Activated CD8-positive, alpha-beta memory T cell treated with anti-CD3 and anti-CD28 coated beads, Interleukin-2, amount 50 U/mL, for 48 hours (primary cell): ENCODE measurements around the gene DAAM2.

Source experiments
- DNase-seq: peaks from one replicate; pipeline ENCODE4 v3.0.0-alpha.2; 2020

The DAAM2 gene

GRCh38 chr6:39790772-39791171, 1.4 kb upstream of the DAAM2 start:
- no peak for DNase-seq

DNA sequence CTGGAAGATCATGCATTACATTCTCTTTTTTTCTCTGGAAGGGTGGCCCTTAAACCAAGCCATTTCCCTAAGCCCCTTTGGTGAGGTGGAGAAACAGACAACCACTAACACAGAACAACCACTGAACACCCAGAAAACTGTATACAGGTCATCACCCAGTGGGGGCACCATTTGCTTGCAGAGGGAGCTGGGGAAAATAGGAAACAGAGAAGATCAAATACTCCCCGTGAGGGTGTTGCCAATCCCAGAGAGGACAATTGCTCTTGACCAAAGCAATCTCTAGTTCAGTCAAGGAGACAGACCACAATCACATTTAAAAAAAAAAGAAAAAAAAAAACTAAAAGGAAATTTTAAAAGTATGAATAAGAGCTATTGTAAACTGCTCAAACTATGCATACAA, 865 bp upstream of the DAAM2 start:
- no peak for DNase-seq

GRCh38 chr6:39792540-39793450, 619 bp downstream of the DAAM2 start:
- DNase-seq: no peak

DNA sequence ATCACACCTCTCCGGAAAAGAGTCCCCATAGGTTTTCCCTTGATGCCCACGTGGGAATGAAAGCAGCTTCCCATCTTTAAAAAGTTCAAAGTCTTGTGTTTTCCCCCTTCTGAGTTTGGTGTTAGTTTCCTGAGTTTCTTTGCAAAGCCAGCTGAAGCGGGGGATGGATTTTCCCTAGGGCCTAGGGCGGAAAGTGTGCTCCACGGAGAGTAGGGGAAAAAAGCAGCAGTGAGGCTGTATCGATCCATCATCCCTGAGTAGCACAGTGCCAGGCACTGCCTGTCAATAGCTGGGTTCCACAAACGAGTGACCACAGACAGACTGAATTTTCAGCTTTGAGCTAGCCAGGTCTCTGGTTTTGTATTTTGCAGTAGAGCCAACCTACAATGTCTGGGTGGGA, 1.3 kb downstream of the DAAM2 start:
- DNase-seq: no peak

DNA sequence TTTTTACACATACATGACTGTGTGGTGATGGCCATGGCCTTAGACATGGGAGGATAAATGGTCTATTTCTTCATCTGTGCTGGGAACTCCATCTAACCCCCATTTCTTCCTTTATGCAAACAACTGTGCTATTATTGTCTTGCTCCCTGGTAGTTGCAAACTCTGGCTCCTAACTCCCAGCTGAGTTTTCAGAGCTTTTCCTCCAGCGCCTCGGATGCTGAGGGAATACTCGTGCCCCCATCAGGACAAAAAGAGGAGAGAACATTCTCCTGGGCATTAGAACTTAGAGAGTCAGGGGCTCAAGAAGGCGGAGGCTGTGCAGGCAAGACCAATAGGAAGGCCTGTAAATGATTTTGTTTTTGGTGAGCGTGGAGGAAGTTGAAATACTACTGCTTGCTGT, 2.1 kb downstream of the DAAM2 start:
- DNase-seq: no peak

- DNase-seq: no peak
These were observed 5.6 kb downstream of the DAAM2 start for GRCh38 chr6:39797751-39798150.

DNA sequence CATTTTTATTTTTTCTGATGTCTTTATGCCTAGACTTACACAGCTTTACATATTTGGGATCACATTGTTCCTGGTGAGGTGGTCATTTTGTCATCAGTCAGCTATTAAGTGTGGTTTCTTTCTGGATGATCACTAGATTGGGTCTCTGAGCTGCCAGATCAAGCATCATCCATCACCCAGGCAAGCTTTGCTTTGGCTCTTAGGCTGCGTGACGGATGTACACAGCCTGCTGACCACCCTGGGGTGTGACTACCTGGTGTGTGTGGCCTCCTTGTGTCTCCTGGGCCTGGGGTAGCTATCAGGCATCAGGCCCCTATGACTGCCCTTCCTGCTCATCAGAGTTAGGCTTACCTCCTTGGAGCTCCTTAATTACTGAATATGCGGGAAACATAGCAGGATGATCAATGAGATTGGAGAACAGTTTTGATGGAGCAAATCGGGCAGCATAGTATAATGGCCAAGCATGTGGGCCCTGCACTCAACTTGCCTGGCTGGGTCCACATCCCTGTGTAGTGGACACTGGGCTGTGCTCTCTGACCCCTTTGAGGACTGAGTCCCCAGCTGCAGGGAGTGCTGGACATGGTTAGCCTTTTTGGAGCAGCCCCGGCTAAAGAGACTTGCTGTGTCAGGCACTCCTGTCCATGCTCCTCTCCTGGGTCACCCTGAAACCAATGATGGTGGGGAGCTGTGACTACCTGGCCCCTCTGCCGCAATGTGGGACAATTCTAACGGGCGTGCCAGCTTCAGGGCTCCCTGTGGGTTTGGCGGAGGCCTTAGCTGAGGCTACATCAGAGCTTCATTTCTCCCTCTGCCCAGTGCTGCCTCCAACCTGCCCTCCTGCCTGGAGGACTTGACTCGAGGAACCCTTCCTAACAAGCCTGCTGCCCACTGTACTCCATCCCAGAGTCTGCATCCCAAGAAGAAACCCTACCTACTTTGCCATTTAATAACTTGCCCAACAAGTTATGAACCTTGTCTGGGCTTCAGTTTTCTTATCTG, 8.2 kb downstream of the DAAM2 start:
- no peak for DNase-seq

- DNase-seq: no peak
These were observed 9.5 kb downstream of the DAAM2 start for GRCh38 chr6:39801456-39802251.

GRCh38 chr6:39803872-39804271, 11.7 kb downstream of the DAAM2 start:
- DNase-seq: no peak

- DNase-seq: no peak
These were observed 12.4 kb downstream of the DAAM2 start for GRCh38 chr6:39804466-39805065.

GRCh38 chr6:39806278-39806677, 14.1 kb downstream of the DAAM2 start:
- no peak for DNase-seq

GRCh38 chr6:39808346-39808745, 16.2 kb downstream of the DAAM2 start:
- DNase-seq: no peak

- no peak for DNase-seq
These were observed 16.8 kb downstream of the DAAM2 start for GRCh38 chr6:39808964-39809363.

DNA sequence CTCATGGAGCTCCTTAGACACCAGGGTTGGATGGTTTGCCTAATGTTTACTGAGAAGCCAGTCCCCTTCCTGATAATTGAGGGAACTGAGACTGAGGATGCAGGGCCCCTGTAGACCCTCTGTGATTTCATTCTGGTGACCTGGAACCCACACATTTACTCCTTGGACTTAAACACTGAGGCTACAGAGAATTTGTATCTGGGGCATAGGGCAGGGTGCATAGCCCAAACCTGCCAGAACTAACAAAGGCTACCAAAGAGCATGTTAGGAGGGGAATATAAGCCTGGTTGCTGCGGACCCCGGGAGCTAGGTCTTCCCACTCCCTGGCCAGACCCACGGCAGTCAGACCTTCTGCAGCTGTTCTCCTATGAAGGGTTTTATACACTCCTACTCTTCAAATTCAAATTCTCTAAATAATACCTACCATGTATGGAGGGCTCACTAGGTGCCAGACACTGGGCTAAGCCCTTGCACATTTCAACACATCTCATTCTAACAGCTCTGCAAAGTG, 19.7 kb downstream of the DAAM2 start:
- no peak for DNase-seq

DNA sequence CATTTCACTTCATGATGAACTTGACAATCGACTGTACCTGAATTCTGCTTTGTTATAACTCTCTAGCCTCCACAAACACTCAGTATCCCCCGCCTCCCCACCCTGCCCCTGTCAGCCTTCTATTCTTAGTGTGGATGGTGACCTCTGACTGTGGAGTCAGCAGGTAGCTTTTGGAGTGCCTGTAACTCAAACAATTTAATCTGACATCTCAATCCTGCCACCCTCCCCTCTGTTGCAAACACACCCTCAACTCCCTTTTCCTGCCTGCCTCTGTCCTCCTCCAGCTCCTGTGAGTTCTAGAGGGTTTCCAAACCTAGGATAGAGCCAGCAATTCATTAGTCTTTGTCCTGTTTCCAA, 20.3 kb downstream of the DAAM2 start:
- no peak for DNase-seq

DNA sequence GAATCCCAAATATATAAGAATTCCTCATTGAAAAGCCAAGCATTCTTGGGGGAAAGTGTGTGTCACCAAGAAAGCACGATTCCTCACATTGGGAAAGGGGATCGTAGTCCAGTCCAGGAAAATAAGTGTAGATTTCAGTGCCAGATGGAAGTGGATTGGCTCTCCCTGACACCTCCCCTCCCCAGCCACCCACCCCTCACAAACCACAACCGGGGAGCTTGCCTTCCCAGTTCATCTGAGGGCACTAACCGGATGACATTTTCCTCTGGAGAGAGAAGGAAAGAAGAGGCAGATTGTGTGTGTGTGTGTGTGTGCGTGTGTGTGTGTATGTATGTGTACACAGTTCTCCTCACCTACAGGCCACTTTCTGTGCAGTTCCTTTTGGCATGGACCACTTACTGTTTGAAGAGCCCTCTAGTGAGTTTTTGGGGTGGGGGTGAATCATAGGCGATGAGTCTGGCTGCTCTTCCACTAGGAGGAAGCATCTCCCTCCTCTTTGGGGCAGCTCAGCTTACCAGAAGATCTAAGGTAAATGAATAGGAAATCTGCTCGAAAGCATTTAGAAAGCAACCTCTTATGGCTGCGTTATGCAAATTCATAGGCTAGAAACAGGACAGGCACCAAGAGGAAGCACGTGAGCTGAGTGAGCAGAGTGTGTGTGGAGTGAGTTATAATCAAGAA, 20.8 kb downstream of the DAAM2 start:
- no peak for DNase-seq

DNA sequence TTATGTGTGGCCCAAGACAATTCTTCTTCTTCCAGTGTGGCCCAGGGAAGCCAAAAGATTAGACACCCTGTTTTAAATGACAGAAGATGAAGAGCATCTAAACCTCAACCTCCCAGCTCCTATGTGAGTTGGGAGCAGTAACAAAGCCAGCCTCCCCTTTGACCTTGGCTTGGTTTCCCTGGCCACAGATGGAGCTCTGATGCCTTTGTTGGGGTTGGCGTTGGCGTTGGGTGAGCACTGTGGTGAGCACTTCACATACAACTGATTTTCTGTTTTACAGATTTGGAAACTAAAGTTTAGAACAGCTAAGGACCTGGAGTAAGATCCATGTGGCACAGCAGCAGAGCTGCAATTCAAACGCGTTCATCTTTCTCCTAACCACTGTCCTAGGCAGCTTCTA, 22.1 kb downstream of the DAAM2 start:
- no peak for DNase-seq

DNA sequence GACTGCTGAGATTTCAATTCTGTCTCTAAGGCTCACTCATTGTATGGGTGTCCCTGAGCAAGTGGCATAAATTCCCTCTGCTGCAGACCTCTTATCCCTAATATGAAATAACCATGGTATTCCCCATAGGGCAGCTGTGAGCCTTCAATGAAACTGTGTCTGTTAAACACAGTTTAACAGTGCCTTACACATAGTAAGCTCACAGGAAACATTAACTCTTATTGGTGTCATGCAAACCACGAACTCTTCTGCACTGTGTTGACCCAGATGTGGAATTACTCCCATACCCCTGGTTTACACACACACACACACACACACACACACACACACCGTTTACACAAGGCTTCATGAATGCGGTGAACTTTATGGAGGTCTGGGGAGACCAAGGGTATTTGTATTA, 23.2 kb downstream of the DAAM2 start:
- no peak for DNase-seq

DNA sequence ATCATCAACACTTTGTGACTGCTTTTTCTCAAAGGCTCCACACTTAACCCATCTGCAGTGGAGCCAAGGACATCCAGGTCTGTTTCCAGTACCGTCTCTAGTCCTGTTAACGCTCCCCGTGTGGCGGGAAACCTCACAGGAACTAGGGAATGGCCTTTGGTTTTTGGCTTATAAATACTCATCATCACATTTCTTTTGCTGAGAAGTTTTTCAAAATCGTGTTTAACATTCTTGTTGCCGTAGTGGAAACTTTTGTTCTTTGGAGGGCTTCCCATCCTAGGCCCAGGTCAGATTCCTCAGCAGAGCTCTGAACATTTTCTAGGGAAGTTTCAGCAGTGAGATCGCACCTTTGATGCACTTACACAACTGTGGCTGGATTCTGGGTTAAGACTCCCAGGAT, 24.6 kb downstream of the DAAM2 start:
- no peak for DNase-seq

- no peak for DNase-seq
These were observed 26.5 kb downstream of the DAAM2 start for GRCh38 chr6:39818695-39819094.

GRCh38 chr6:39819228-39819627, 27.1 kb downstream of the DAAM2 start:
- no peak for DNase-seq

GRCh38 chr6:39819676-39820075, 27.5 kb downstream of the DAAM2 start:
- no peak for DNase-seq
